ENCODE measurements around the gene EPHA7.

EPHA7 gene

GRCh38 chr6:93343476-93343875, 75.9 kb downstream of the EPHA7 start:
- no peak for TF ChIP-seq TOX (CRISPR knock-in tag; IDR thresholded peaks at IDR 0.05; ENCODE audit: borderline replicate concordance)
- no peak for TF ChIP-seq RARB (CRISPR knock-in tag; IDR thresholded peaks at IDR 0.05)
- no peak for TF ChIP-seq ISL1 (CRISPR knock-in tag; IDR thresholded peaks at IDR 0.05)
- TF ChIP-seq OSR1 (CRISPR knock-in tag; IDR thresholded peaks at IDR 0.05): no peak
- TF ChIP-seq, protein P1, sequence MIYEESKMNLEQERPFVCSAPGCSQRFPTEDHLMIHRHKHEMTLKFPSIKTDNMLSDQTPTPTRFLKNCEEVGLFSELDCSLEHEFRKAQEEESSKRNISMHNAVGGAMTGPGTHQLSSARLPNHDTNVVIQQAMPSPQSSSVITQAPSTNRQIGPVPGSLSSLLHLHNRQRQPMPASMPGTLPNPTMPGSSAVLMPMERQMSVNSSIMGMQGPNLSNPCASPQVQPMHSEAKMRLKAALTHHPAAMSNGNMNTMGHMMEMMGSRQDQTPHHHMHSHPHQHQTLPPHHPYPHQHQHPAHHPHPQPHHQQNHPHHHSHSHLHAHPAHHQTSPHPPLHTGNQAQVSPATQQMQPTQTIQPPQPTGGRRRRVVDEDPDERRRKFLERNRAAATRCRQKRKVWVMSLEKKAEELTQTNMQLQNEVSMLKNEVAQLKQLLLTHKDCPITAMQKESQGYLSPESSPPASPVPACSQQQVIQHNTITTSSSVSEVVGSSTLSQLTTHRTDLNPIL (CRISPR knock-in tag; IDR thresholded peaks at IDR 0.05; ENCODE audit: low read depth): no peak
- TF ChIP-seq ARNTL (CRISPR knock-in tag; IDR thresholded peaks at IDR 0.05; ENCODE audit: borderline replicate concordance, low read depth): no peak
- TF ChIP-seq ESRRG (CRISPR knock-in tag; IDR thresholded peaks at IDR 0.05): no peak
- TF ChIP-seq, protein P2, sequence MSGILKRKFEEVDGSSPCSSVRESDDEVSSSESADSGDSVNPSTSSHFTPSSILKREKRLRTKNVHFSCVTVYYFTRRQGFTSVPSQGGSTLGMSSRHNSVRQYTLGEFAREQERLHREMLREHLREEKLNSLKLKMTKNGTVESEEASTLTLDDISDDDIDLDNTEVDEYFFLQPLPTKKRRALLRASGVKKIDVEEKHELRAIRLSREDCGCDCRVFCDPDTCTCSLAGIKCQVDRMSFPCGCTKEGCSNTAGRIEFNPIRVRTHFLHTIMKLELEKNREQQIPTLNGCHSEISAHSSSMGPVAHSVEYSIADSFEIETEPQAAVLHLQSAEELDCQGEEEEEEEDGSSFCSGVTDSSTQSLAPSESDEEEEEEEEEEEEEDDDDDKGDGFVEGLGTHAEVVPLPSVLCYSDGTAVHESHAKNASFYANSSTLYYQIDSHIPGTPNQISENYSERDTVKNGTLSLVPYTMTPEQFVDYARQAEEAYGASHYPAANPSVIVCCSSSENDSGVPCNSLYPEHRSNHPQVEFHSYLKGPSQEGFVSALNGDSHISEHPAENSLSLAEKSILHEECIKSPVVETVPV (CRISPR knock-in tag; IDR thresholded peaks at IDR 0.05): no peak
- no peak for TF ChIP-seq GLIS3 (CRISPR knock-in tag; IDR thresholded peaks at IDR 0.05)
- TF ChIP-seq SNAI2 (CRISPR knock-in tag; IDR thresholded peaks at IDR 0.05): no peak
- TF ChIP-seq, protein P3, sequence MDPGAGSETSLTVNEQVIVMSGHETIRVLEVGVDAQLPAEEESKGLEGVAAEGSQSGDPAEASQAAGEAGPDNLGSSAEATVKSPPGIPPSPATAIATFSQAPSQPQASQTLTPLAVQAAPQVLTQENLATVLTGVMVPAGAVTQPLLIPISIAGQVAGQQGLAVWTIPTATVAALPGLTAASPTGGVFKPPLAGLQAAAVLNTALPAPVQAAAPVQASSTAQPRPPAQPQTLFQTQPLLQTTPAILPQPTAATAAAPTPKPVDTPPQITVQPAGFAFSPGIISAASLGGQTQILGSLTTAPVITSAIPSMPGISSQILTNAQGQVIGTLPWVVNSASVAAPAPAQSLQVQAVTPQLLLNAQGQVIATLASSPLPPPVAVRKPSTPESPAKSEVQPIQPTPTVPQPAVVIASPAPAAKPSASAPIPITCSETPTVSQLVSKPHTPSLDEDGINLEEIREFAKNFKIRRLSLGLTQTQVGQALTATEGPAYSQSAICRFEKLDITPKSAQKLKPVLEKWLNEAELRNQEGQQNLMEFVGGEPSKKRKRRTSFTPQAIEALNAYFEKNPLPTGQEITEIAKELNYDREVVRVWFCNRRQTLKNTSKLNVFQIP (CRISPR knock-in tag; IDR thresholded peaks at IDR 0.05; ENCODE audit: borderline replicate concordance, low read depth): no peak
- TF ChIP-seq ZNF8 (CRISPR knock-in tag; IDR thresholded peaks at IDR 0.05): no peak
- TF ChIP-seq PPARA (CRISPR knock-in tag; IDR thresholded peaks at IDR 0.05; ENCODE audit: borderline replicate concordance): no peak
- TF ChIP-seq ZNF70 (CRISPR knock-in tag; IDR thresholded peaks at IDR 0.05): no peak
- TF ChIP-seq ZFP30 (CRISPR knock-in tag; IDR thresholded peaks at IDR 0.05): no peak
- no peak for TF ChIP-seq PATZ1 (CRISPR knock-in tag; IDR thresholded peaks at IDR 0.05; ENCODE audit: borderline replicate concordance)
- no peak for TF ChIP-seq TCF4 (CRISPR knock-in tag; IDR thresholded peaks at IDR 0.05; ENCODE audit: borderline replicate concordance)
- TF ChIP-seq CSDC2 (CRISPR knock-in tag; IDR thresholded peaks at IDR 0.05): no peak
- TF ChIP-seq TSHZ2 (CRISPR knock-in tag; IDR thresholded peaks at IDR 0.05): no peak
- ATAC-seq: no peak

GRCh38 chr6:93341900-93342613, 77.3 kb downstream of the EPHA7 start:
- no peak for ATAC-seq
- TF ChIP-seq PPARA (CRISPR knock-in tag; IDR thresholded peaks at IDR 0.05; ENCODE audit: borderline replicate concordance): no peak
- no peak for TF ChIP-seq ZC3H10 (CRISPR knock-in tag; IDR thresholded peaks at IDR 0.05)
- TF ChIP-seq OSR1 (CRISPR knock-in tag; IDR thresholded peaks at IDR 0.05): no peak
- TF ChIP-seq, protein P1 (CRISPR knock-in tag; IDR thresholded peaks at IDR 0.05; ENCODE audit: low read depth): no peak
- TF ChIP-seq GLIS3 (CRISPR knock-in tag; IDR thresholded peaks at IDR 0.05): no peak
- no peak for TF ChIP-seq ZFP3 (CRISPR knock-in tag; IDR thresholded peaks at IDR 0.05)
- TF ChIP-seq RARB (CRISPR knock-in tag; IDR thresholded peaks at IDR 0.05): no peak
